Activated CD4-positive, alpha-beta T cell treated with anti-CD3 and anti-CD28 coated beads, Interleukin-2, Interleukin-6, amounts not matched to agents 100 ng/mL and 50 ng/mL, durations not matched to agents 16 hours and 8 hours (primary cell): ENCODE measurements around the gene OR11G2.
"Not testable (repeated sequence)": the region's sequence is repeated elsewhere in the genome, so short reads cannot be mapped to it uniquely, and the experiment has no call there.

Experiments used
- DNase-seq: peaks from one replicate; pipeline ENCODE4 v3.0.0-alpha.2; 2020

The OR11G2 gene, protein sequence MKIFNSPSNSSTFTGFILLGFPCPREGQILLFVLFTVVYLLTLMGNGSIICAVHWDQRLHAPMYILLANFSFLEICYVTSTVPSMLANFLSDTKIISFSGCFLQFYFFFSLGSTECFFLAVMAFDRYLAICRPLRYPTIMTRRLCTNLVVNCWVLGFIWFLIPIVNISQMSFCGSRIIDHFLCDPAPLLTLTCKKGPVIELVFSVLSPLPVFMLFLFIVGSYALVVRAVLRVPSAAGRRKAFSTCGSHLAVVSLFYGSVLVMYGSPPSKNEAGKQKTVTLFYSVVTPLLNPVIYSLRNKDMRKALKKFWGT

DNA sequence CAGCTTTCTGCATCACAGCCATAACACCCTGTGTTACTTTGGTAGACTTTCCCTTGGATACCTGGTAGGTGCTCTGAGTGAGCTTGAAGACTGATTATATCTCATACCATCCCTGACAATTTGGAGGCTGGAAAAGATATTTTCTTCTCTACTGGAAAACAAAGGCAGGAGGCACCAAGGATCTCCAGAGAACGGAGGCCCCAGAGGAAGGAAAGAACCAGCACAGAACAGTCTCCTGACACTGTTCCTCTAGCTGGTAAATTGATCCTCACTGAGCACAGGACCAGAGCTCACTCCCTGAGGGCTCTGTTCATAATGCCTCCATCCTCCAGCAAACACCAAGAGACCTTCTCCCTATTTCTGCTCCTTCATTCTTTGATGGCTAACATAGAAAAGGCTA lies at the start of gene OR11G2:
OR11G2 (plus strand) TSS at position 301 of the 400 bp plus-strand sequence. CDS start 6,542 bp downstream, outside the sequence.
- no peak for DNase-seq

DNA sequence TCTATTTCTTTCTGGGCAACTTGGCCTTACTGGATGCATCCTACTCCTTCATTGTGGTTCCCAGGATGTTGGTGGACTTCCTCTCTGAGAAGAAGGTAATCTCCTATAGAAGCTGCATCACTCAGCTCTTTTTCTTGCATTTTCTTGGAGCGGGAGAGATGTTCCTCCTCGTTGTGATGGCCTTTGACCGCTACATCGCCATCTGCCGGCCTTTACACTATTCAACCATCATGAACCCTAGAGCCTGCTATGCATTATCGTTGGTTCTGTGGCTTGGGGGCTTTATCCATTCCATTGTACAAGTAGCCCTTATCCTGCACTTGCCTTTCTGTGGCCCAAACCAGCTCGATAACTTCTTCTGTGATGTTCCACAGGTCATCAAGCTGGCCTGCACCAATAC lies 46.8 kb upstream of the OR11G2 start:
- DNase-seq, result no peak

DNA sequence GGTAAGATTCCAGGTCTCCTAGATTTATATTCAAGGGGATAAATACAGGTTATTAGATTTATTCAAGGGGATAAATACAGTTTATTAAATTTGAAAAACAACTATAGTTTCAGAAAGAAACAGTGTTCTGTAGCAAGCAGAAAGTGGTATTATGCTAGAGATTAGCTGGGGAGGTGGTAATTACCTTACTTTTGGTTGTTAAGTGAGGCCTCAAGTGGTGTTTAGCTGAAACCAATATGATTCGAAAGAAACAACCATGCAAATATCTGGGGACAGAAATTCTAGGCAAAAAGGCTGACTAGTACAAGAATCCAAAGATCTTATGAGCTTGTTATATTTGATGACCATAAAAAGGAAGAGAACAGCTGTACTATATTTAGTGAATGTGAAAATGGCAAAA lies 45.9 kb upstream of the OR11G2 start:
- DNase-seq, result no peak

DNA sequence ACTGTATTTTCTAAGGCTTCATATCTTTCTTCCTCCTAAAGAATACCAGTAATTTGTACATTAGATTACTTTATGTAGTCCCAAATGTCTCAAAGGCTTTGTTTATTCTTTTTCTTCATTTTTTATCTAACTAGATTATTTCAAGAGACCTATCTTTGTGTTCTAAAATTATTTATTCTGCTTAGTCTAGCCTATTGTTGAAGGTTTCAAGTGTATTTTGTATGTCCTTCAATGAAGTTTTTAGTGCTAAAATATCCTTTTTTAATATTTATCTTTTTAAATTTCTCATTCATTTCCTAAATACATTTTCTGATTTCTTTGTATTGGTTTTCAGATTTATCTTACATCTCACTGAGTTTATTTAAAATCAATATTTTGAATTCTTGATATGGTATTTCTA lies 26.2 kb upstream of the OR11G2 start:
- no peak for DNase-seq

DNA sequence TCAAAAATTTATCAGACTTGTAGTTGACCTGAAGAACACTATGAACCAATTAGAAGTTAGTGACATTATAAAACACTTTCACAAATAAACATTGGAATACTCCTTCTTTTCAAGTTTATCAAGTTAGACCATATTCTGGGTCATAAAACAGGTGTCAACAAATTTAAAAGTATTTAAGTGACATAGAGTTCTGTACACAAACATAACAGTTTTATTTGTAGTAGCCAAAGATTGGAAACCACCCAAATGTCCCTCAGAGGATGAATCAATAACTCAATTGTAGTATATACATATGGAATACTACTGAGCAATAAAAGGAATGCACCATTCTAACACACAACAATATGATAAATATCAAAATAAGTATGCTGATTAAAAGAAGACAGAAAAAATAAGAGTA lies 23.6 kb upstream of the OR11G2 start:
- no peak for DNase-seq

DNA sequence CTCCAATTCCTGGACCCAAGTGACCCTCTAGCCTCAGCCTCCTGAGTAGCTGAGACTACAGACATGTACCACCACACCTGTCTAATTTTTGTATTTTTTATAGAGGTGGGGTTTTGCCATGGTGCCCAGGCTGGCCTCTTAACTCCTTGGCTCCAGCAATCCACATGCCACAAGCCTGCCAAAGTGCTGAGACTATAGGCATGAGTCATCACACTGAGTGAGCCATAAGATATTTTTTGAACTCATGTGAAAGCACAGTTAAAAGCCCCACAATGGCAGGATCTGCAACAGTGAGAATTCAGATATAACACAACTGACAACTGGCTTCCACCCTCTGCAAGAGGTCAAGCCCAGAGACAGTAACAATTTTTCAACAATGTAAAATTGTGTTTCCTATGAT lies 20.8 kb upstream of the OR11G2 start:
- DNase-seq, result not testable (repeated sequence)

DNA sequence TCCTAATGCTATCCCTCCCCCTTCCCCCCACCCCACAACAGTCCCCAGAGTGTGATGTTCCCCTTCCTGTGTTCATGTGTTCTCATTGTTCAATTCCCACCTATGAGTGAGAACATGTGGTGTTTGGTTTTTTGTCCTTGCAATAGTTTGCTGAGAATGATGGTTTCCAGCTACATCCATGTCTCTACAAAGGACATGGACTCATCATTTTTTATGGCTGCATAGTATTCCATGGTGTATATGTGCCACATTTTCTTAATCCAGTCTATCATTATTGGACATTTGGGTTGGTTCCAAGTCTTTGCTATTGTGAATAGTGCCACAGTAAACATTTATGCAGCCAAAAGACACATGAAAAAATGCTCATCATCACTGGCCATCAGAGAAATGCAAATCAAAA lies 16.5 kb upstream of the OR11G2 start:
- not testable (repeated sequence) for DNase-seq

DNA sequence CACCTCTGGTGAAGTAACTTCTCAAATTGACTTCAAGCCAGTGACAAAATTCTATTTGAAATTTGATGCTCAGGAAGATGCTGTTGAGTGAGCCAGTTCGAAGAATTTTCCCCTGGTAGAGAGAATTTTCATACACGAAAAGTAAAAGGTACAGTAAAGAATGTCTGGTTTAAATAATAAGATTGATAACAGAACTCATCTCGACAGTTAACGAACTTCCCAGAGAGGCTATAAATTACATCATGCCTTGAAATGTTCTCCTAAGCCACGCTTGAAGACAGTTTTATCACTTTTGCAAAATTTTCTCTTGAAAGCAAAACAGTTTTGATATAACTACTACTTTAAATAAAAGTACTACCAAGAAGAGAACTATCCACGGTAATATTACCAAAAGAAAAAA lies 14.4 kb upstream of the OR11G2 start:
- no peak for DNase-seq

DNA sequence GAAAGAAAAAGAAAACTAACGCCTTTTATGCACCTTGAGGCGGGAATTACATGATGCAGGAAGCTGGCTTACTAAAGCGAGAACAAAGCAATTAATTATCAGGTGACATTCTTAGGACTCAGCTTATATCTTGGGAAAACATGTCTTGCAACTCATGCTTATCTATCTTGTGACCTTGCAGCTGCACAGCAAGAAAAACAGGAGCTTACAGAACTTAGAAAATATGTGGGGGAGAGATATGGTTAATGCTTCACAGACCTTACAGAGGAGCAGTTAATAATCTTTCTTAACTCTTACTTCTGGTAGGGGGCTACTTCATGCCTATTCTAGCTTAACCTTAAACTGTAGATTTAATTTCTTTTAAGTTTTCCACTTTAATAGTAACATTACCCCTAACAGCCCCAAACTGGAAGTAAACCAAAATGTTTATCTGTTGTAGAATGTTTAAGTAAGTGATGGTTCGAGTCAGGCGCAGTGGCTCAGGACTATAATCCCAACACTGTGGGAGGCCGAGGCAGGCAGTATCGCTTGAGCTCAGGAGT lies 13.2 kb upstream of the OR11G2 start:
- DNase-seq, result no peak

DNA sequence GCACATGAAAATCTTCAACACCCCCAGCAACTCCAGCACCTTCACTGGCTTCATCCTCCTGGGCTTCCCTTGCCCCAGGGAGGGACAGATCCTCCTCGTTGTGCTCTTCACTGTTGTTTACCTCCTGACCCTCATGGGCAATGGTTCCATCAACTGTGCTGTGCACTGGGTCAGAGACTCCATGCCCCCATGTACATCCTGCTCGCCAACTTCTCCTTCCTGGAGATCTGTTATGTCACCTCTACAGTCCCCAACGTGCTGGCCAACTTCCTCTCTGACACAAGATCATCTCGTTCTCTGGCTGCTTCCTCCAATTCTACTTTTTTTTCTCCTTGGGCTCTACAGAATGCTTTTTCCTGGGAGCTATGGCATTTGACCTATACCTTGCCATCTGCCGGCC lies 11.5 kb upstream of the OR11G2 start:
- DNase-seq, result no peak

DNA sequence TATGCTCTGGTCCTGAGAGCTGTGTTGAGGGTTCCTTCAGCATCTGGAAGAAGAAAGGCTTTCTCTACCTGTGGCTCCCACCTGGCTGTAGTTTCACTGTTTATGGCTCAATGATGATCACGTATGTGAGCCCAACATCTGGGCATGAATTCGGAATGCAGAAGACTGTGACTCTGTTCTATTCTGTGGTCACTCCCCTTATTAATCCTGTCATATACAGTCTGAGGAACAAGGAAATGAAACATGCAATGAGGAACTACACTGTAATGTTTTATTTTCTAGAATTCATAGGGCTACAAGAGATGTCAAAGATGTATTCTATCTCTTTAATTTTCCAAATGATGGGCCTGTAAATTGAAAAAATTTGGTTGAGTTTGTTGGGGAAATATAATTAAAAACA lies 10.8 kb upstream of the OR11G2 start:
- DNase-seq, result no peak

DNA sequence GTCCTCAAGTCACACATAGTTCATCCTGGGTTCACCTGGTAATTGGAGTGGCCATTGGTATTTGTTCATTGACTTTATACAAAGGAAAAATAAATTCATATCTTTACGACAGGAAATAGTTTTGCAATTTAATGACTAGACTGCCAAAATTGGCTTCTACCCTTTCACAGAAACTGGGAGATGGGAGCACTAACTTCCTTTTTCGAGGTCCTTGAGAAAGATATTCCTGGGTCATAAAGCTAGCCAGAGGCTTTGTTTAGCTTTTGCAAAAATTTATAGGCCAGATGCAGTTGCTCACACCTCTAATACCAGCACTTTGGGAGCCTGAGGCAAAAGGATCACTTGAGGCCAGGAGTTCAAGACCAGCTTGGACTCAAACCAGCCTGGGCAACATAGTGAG lies 10.2 kb upstream of the OR11G2 start:
- DNase-seq, result no peak

DNA sequence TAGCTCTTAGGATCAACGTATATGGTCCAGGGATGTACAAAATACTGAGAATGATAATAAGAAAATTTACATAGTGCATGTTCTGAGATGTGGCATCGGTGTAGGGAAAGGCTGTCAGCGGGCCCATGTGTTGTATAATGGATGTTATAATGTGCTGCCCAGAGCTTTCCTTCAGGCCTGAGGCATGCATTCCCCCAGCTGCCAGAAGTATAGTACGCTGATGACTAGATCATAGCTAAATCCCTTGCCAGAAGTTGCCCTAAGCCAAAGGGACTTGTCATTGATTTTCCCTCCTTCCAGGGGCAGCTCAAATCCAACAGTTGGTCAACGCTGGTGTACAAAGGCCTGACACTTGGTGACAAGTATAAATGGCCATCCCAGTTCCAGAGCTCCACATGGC lies 6.5 kb upstream of the OR11G2 start:
- DNase-seq, result no peak

DNA sequence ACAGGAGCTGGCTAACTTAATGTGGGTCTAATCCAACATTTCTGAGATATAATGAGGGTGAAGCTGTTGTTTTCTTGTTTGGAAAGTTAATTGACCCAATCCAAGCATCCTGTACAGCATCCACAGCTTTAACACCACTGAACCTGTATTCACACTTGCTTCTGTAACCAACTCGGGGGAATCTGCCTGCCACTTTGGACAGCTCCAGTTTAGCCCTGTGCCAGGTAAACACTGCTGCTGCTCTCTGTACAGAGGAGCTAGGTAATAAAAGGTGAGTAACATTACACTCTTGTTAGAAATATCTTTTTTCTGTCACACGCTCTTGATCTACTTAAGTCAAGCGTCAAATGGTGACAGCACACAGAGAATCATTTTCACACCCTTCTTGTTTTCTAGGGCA lies 700 bp downstream of the OR11G2 start:
- no peak for DNase-seq

DNA sequence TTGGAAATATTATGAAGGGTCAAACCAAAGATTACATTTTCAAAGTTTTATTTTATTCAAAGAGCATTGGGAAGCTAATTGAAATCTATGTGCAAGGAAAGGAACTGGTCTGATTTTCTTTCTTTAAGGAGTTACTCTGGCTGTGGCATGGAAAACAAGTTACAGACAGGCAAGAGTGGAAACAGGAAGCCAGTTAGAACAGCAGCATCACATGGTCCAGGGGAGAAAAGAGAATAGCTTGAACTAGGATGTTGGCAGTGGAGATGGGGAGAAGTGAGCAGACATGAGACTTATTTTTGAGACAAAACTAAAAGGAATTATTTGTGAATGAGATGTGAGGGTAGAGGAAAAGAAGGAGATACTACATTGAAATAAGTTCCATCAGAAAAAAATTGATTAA lies 3.4 kb downstream of the OR11G2 start:
- DNase-seq, result no peak

DNA sequence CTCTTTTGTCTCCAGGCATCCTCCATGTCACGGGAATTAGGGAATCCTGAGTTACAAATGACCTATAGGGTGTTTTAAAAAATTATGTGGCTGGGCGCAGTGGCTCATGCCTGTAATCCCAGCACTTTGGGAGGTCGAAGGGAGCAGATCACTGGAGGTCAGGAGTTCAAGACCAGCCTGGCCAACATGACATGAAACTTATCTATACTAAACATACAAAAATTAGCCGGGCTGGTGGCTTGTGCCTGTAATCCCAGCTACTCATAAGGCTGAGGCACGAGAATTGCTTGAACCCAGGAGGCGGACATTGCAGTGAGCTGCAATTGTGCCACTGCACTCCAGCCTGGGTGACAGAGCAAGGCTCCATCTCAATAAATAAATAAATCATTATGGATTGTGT lies 4.5 kb downstream of the OR11G2 start:
- DNase-seq, result not testable (repeated sequence)

DNA sequence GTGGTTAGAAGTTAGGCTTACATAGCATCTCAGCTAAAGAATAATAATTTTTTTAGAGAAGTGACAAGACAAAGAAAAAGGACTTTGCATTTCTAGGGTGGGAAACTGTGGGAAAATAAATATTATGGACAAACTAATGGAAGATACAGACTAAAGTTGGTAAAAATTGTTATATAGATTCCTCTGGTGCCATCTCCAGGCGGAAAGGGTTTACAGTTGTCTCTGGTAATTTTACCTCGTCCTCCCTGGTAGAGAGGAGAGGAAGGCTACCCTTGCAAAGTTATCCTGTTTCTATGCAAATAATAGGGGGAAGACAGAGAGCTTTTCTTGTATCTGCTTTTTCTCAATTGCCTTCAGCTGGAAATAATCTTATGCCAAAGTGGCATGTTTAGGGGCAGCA lies 5.2 kb downstream of the OR11G2 start:
- no peak for DNase-seq

DNA sequence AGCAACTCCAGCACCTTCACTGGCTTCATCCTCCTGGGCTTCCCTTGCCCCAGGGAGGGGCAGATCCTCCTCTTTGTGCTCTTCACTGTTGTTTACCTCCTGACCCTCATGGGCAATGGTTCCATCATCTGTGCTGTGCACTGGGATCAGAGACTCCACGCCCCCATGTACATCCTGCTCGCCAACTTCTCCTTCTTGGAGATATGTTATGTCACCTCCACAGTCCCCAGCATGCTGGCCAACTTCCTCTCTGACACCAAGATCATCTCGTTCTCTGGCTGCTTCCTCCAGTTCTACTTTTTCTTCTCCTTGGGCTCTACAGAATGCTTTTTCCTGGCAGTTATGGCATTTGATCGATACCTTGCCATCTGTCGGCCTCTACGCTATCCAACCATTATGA lies 6.8 kb downstream of the OR11G2 start:
- DNase-seq, result no peak

DNA sequence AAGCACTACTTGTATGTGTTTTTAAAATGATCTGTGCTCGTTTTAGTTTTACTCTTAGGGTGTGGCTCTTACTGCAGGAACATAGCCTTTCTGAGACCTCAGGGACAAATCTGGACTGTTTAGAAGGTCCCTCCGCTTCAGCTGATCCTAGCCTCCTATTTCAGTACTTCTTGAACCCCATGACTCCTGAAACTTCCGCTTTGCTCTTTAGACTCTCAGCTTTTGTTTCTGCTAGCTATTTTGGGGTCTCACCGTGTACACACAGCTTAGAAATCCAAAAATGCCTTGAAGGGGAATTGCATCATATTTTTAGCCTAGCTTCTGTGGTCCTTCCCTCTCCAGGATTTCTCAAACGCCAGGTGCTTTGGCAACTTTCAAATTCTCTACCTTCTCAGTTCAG lies 8.3 kb downstream of the OR11G2 start:
- DNase-seq, result no peak

DNA sequence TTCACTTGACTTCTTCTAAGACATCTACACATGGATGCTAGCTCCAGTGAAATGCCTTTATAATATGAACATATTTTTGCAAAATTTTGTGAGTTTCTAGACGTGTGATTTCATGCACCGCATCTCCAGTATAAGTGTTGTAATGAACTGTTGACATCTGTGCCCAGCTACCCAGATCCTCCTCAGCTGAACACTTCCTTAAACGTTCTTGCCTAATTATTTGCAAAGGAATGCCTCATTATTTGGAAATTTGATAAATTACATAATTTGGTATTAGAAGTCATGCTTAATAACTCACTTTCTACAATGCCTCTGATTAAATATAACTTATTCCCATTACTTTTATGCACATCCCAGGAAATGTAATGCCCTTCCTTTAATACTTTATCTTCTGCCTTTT lies 14.0 kb downstream of the OR11G2 start:
- no peak for DNase-seq

DNA sequence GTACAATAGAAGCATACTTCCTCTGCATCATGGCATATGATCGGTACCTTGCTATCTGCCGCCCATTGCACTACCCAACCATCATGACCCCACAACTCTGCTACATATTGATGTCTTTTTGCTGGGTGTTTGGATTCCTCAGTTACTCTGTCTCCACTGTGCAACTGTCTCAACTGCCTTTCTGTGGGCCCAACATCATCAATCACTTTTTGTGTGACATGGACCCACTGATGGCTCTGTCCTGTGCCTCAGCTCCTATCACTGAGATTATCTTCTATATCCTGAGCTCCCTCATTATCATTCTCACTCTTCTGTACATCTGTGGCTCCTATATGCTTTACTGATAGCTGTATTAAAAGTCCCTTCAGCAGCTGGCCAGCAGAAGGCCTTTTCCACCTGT lies 18.9 kb downstream of the OR11G2 start:
- no peak for DNase-seq

DNA sequence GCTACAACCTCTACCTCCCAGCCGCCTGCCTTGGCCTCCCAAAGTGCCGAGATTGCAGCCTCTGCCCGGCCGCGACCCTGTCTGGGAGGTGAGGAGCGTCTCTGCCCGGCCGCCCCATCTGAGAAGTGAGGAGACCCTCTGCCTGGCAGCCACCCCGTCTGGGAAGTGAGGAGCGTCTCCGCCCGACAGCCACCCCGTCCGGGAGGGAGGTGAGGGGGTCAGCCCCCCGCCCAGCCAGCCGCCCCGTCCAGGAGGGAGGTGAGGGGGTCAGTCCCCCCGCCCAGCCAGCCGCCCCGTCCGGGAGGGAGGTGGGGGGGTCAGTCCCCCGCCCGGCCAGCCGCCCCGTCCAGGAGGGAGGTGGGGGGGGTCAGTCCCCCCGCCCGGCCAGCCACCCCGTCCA lies 21.7 kb downstream of the OR11G2 start:
- not testable (repeated sequence) for DNase-seq

DNA sequence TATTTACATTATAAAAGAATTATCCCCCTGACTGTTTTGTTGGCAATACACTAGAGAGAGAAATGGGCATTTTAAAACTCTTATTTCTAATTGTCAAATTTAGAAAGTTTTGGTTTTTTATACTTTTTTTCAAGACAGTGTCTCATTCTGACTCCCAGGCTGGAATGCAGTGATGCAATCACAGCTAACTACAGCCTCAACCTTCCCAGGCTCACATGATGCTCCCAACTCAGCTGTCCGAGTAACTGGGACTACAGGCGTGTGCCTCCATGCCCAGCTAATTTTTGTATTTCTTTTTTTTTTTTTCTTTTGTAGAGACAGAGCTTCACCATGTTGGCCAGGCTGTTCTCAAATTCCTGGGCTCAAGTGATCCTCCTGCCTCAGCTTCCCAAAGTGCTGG lies 24.5 kb downstream of the OR11G2 start:
- no peak for DNase-seq

DNA sequence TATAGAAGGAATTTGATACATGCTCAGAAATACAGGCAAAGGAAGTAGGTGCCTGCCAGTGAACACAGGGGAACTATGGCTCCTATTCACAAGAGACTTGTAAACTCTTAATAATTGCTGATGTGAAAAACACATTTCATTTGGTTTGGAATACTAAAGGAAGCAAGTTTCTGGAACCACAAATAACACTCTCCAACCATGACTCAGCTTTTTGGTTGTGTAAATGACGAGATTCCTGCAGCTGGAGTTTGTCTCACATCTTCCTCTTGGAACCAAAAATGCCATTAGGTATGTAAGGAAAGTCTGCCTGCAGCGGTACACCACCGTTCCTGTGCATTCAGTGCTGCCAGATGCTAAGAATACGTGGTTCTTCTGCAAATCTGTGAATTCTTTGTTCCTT lies 28.3 kb downstream of the OR11G2 start:
- no peak for DNase-seq

DNA sequence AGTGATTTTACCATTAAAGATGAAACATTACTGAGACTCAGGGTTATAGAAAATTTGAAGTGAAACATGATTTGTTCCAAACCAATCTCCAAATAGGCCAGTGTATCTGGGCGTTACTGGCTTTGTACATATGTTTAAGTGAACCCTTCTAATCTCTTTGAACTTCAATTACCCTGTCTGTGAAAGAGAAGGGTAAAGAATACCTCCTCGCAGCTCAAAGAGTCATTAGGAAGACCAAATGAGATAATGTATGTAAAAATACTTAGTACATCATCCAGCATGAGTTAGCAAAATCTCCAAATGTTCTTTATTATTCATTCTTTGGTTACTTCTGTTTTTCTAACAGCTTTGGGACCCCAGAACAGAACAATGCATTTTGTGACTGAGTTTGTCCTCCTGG lies 32.7 kb downstream of the OR11G2 start, which contains the start of gene OR11H6:
OR11H6 (plus strand) TSS at position 301 of the 400 bp plus-strand sequence; CDS start at position 301, 0 bp downstream.
- DNase-seq, result no peak
